Caco-2 (cell line): Measurements from ENCODE around the gene HCN1. TPM values are rescaled to one million over a fixed set of nuclear protein-coding genes. Genes with fewer than 3 reads are reported as not detected.

Source experiments
- BruUV-seq: library from RNA; stranded (reverse); fragments of 400-500 nt; replicated peaks from 2 replicates; lab custom pipeline; 2021; lab: Mats Ljungman, UMichigan
- CTCF ChIA-PET: fragments of 300-600 bp; sonication (Branson Sonifier 250); formaldehyde crosslinking; loops from one replicate; lab custom pipeline; 2022; ENCODE audit warnings: antibody characterized with exemption; lab: Charles Lee
- POLR2A ChIA-PET: fragments of 300-600 bp; sonication (Branson Sonifier 250); formaldehyde crosslinking; loops from one replicate; lab custom pipeline; 2022; ENCODE audit warnings: antibody characterized with exemption; lab: Charles Lee
- DNase-seq, 2 experiments: peaks; one replicate each; pipeline versions ENCODE4 v3.0.0 to v3.0.0-alpha.2; 2020 to 2022
- H3K27me3 ChIP-seq: replicated peaks from 2 replicates; pipeline ENCODE4 v1.6.0; 2011; ENCODE audit warnings: low read length; ENCODE audit not compliant: control insufficient read depth, insufficient read depth
- H3K36me3 ChIP-seq: 2 replicates; pipeline ENCODE4 v1.5.1; 2011; ENCODE audit warnings: low read length; ENCODE audit not compliant: control insufficient read depth, insufficient read depth
- H3K4me1 ChIP-seq: fragments of 250-450 bp; sonication (Bioruptor Pico); 2 replicates; pipeline ENCODE4 v1.5.1; 2020; ENCODE audit warnings: mild to moderate bottlenecking
- H3K4me3 ChIP-seq: 2 replicates; pipeline ENCODE4 v1.5.1; 2011; ENCODE audit warnings: low read depth, mild to moderate bottlenecking, control low read depth, low read length
- H3K9me3 ChIP-seq: fragments of 250-450 bp; sonication (Bioruptor Pico); 2 replicates; pipeline ENCODE4 v1.5.1; 2020; ENCODE audit warnings: mild to moderate bottlenecking, moderate library complexity
- H3K27ac Mint-ChIP-seq: one replicate; pipeline ENCODE4 v1.8.0; 2022; ENCODE audit warnings: mixed read lengths; ENCODE audit not compliant: unreplicated experiment
- H3K27me3 Mint-ChIP-seq: one replicate; pipeline ENCODE4 v1.8.0; 2022; ENCODE audit warnings: mixed read lengths; ENCODE audit not compliant: insufficient read depth, unreplicated experiment
- H3K36me3 Mint-ChIP-seq: one replicate; pipeline ENCODE4 v1.8.0; 2022; ENCODE audit warnings: mild to moderate bottlenecking, mixed read lengths; ENCODE audit not compliant: insufficient read depth, unreplicated experiment
- H3K4me1 Mint-ChIP-seq: one replicate; pipeline ENCODE4 v1.8.0; 2022; ENCODE audit warnings: low read depth, mixed read lengths; ENCODE audit not compliant: unreplicated experiment
- H3K4me3 Mint-ChIP-seq: one replicate; pipeline ENCODE4 v1.8.0; 2022; ENCODE audit warnings: mild to moderate bottlenecking, moderate library complexity, mixed read lengths; ENCODE audit not compliant: unreplicated experiment
- H3K9me3 Mint-ChIP-seq: one replicate; pipeline ENCODE4 v1.8.0; 2022; ENCODE audit warnings: mixed read lengths; ENCODE audit not compliant: unreplicated experiment
- intact Hi-C: fragments of 100-400 bp; cut with micrococcal nuclease; formaldehyde crosslinking; loops from one replicate; pipeline ENCODE4 v1.10.0; 2022; ENCODE audit not compliant: unreplicated experiment
- total RNA-seq: library from RNA; stranded (reverse); gene quantifications from 2 replicates; pipeline ENCODE4 v1.2.3, GENCODE V29; 2022
- TF ChIP-seq, protein P1 (sequence below), 2 experiments: fragments of 200-600 bp in 1 of 2; IDR thresholded peaks; 1 replicate in 1 of 2; 2 replicates in 1 of 2; pipeline versions ENCODE4 v1.5.1 to v1.8.0; 2011 to 2022; ENCODE audit warnings: antibody characterized with exemption in 1 of 2, control low read depth in 1 of 2, inconsistent platforms in 1 of 2, low read depth in 1 of 2, low read length in 1 of 2, mild to moderate bottlenecking in 1 of 2, moderate library complexity in 1 of 2; ENCODE audit not compliant: insufficient read depth in 1 of 2, severe bottlenecking in 1 of 2, unreplicated experiment in 1 of 2

HCN1 gene
- total RNA-seq, 1 experiment from 2014 or later = not detected

DNA sequence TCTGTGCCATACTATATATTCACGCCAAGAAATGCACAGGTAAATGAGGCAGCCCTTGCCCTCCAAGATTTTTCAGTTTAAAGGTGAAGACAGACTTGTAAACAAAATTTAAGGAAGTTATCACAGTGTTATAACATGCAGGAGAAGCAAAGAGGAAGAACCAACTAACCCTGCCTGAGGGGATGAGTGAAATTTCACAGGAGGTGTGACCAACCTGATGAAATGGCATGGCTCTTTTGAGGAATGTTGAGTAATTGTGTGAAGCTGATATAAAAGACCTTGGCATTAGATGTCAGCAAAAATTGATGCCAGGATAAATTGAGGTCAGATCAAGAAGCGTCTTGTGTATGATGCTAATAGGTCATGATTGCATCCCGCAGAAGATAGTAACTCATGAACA lies 86.5 kb downstream of the HCN1 start:
- Histone ChIP-seq H3K4me3 (no peak overlapping the region), H3K9me3 (no peaks in the 10 kb centered on the region), H3K36me3 (no peaks in the 10 kb centered on the region), H3K27me3 (no peaks in the 10 kb centered on the region), H3K4me1 (no peaks in the 10 kb centered on the region)
- Mint-ChIP-seq H3K27me3 (no peaks in the 10 kb centered on the region), H3K4me3 (no peak overlapping the region), H3K36me3 (no peaks in the 10 kb centered on the region), H3K4me1 (no peaks in the 10 kb centered on the region), H3K9me3 (no peaks in the 10 kb centered on the region), H3K27ac (no peak overlapping the region)
- intact Hi-C loops = no loop called here
- BruUV-seq = no TSS peak
- POLR2A ChIA-PET = no interaction called here
- DNase-seq = no peak
- TF ChIP-seq, protein P1, sequence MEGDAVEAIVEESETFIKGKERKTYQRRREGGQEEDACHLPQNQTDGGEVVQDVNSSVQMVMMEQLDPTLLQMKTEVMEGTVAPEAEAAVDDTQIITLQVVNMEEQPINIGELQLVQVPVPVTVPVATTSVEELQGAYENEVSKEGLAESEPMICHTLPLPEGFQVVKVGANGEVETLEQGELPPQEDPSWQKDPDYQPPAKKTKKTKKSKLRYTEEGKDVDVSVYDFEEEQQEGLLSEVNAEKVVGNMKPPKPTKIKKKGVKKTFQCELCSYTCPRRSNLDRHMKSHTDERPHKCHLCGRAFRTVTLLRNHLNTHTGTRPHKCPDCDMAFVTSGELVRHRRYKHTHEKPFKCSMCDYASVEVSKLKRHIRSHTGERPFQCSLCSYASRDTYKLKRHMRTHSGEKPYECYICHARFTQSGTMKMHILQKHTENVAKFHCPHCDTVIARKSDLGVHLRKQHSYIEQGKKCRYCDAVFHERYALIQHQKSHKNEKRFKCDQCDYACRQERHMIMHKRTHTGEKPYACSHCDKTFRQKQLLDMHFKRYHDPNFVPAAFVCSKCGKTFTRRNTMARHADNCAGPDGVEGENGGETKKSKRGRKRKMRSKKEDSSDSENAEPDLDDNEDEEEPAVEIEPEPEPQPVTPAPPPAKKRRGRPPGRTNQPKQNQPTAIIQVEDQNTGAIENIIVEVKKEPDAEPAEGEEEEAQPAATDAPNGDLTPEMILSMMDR (IDR thresholded peaks at IDR 0.05; ENCODE audit: insufficient read depth in 1 of 2, low read depth in 1 of 2, low read length in 1 of 2, severe bottlenecking in 1 of 2, unreplicated experiment in 1 of 2) = no peak
- CTCF ChIA-PET = no interaction called here

DNA sequence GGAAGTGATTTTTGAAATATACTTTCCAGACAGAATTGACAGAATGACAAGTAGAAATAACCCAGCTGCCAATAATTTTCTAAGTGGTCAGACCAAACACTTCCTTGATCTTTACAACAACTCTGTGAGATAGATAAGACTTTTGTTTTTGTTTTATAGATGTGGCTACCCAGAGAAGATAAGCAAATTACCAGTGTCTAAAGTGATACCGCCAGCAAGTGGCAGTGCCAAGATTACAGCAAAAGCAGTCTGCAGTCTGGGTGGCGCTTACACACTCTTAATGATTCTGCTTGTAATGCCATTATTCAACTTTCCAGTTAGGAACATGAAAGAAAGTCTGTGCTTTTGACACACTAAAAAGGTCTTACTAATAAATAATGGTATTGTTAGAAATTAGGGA lies 92.1 kb downstream of the HCN1 start:
- Histone ChIP-seq H3K27me3 (no peaks in the 10 kb centered on the region), H3K9me3 (no peaks in the 10 kb centered on the region), H3K4me3 (no peak overlapping the region), H3K36me3 (no peaks in the 10 kb centered on the region), H3K4me1 (no peaks in the 10 kb centered on the region)
- Mint-ChIP-seq H3K4me3 (no peak overlapping the region), H3K9me3 (no peaks in the 10 kb centered on the region), H3K27ac (no peak overlapping the region), H3K27me3 (no peaks in the 10 kb centered on the region), H3K4me1 (no peaks in the 10 kb centered on the region), H3K36me3 (no peaks in the 10 kb centered on the region)
- CTCF ChIA-PET = no interaction called here
- intact Hi-C loops = no loop called here
- BruUV-seq = no TSS peak
- POLR2A ChIA-PET = no interaction called here
- TF ChIP-seq, protein P1 (IDR thresholded peaks at IDR 0.05; ENCODE audit: insufficient read depth in 1 of 2, low read depth in 1 of 2, low read length in 1 of 2, severe bottlenecking in 1 of 2, unreplicated experiment in 1 of 2) = no peak
- no peak for DNase-seq

DNA sequence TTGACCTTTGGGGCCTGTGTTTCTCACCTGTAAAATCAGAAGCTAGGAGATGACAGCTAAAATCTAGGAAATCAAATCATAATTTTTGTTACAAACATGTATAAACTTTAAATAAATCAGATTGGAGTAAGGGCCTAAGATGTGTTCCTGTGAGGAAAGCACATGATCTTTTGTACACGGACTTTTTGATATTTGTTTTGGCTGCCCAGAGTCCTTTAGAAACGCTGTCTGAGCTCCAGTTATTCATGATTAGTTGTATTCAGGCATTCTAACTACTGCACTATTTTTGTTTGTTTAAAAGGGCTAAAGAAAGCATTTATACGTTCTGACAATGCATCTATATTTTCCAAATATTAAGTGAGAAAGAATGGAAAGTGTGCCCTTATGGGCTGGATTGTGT lies 94.8 kb downstream of the HCN1 start:
- Histone ChIP-seq H3K4me1 (no peaks in the 10 kb centered on the region), H3K9me3 (no peaks in the 10 kb centered on the region), H3K4me3 (no peak overlapping the region), H3K36me3 (no peaks in the 10 kb centered on the region), H3K27me3 (no peaks in the 10 kb centered on the region)
- H3K9me3 Mint-ChIP-seq = no peaks in the 10 kb centered on the region
- H3K4me1 Mint-ChIP-seq = no peaks in the 10 kb centered on the region
- H3K27ac Mint-ChIP-seq = no peak overlapping the region
- H3K27me3 Mint-ChIP-seq = no peaks in the 10 kb centered on the region
- POLR2A ChIA-PET = no interaction called here
- CTCF ChIA-PET = no interaction called here
- intact Hi-C loops = no loop called here
- H3K4me3 Mint-ChIP-seq = no peak overlapping the region
- BruUV-seq = no TSS peak
- H3K36me3 Mint-ChIP-seq = no peaks in the 10 kb centered on the region
- DNase-seq = no peak
- TF ChIP-seq, protein P1 (IDR thresholded peaks at IDR 0.05; ENCODE audit: insufficient read depth in 1 of 2, low read depth in 1 of 2, low read length in 1 of 2, severe bottlenecking in 1 of 2, unreplicated experiment in 1 of 2) = no peak
